GM12878 (cell line): ENCODE measurements around the gene FARSB.

ENCODE experiments used
- ATF2 ChIP-seq: IDR thresholded peaks from 2 replicates; pipeline ENCODE4 v1.6.1; 2012; ENCODE audit warnings: low read length, inconsistent platforms
- BHLHE40 ChIP-seq, 2 experiments: fragments of 450-650 bp in 1 of 2; IDR thresholded peaks; 2 replicates each; pipeline ENCODE4 v1.6.1; 2011 to 2017; ENCODE audit warnings: low read depth in 2 of 2, borderline replicate concordance in 1 of 2, improper control_type of control experiment in 1 of 2, low read length in 1 of 2, mild to moderate bottlenecking in 1 of 2
- CBX5 ChIP-seq: sonication (generic); IDR thresholded peaks from 2 replicates; pipeline ENCODE4 v1.6.1; 2016; ENCODE audit warnings: low read depth, moderate library complexity, mild to moderate bottlenecking, inconsistent platforms
- CREB1 ChIP-seq: IDR thresholded peaks from 2 replicates; pipeline ENCODE4 v1.6.1; 2012; ENCODE audit warnings: low read depth, mild to moderate bottlenecking, inconsistent platforms
- CTCF ChIP-seq, 3 experiments: IDR thresholded peaks in 2 of 3; conservative IDR thresholded peaks in 1 of 3; 2 replicates each; pipeline ENCODE4 v1.5.1; 2011; ENCODE audit warnings: low read depth in 3 of 3, low read length in 3 of 3, mild to moderate bottlenecking in 3 of 3, control low read depth in 2 of 3, moderate library complexity in 2 of 3, inconsistent platforms in 1 of 3, mixed read lengths in 1 of 3; ENCODE audit not compliant: control insufficient read depth in 2 of 3, insufficient read depth in 1 of 3; ENCODE audit errors: extremely low read depth in 1 of 3
- EP300 ChIP-seq, 2 experiments: fragments of 150-350 bp in 1 of 2; IDR thresholded peaks; 2 replicates each; pipeline ENCODE4 v1.6.1; 2011 to 2012; ENCODE audit warnings: low read depth in 2 of 2, low read length in 2 of 2, borderline replicate concordance in 1 of 2, improper control_type of control experiment in 1 of 2, inconsistent platforms in 1 of 2; ENCODE audit not compliant: control insufficient read depth in 1 of 2
- ESRRA ChIP-seq: IDR thresholded peaks from 2 replicates; pipeline ENCODE4 v1.6.1; 2012; ENCODE audit warnings: mild to moderate bottlenecking, low read length, improper control_type of control experiment
- EZH2 ChIP-seq: IDR thresholded peaks from 2 replicates; pipeline ENCODE4 v1.6.1; 2012; ENCODE audit warnings: low read depth, mild to moderate bottlenecking, control low read depth, inconsistent platforms, low read length, borderline replicate concordance; ENCODE audit not compliant: control insufficient read depth
- HDGF ChIP-seq: fragments of 450-650 bp; IDR thresholded peaks from 2 replicates; pipeline ENCODE4 v1.6.1; 2016; ENCODE audit warnings: antibody characterized with exemption
- POLR2A ChIP-seq: IDR thresholded peaks from 2 replicates; pipeline ENCODE4 v1.6.1; 2011; ENCODE audit warnings: low read depth, mild to moderate bottlenecking, low read length
- REST ChIP-seq: IDR thresholded peaks from 2 replicates; pipeline ENCODE4 v1.6.1; 2012; ENCODE audit warnings: mild to moderate bottlenecking, low read depth, low read length
- TF ChIP-seq, protein P1 (sequence below): fragments of 450-650 bp; IDR thresholded peaks from 2 replicates; pipeline ENCODE4 v1.6.1; 2017; ENCODE audit warnings: mild to moderate bottlenecking, moderate library complexity
- TF ChIP-seq, protein P2 (sequence below): IDR thresholded peaks from 2 replicates; pipeline ENCODE4 v1.6.1; 2011; ENCODE audit warnings: low read depth, mild to moderate bottlenecking, low read length, moderate library complexity, borderline replicate concordance; ENCODE audit errors: extremely low read depth

- TF ChIP-seq CTCF (IDR thresholded peaks at IDR 0.05 in 2 of 3, conservative IDR thresholded peaks at IDR 0.05 in 1 of 3; ENCODE audit: control insufficient read depth in 2 of 3, extremely low read depth in 1 of 3, insufficient read depth in 1 of 3, low read depth in 3 of 3, low read length in 3 of 3) (no peak), BHLHE40 (IDR thresholded peaks at IDR 0.05; ENCODE audit: borderline replicate concordance in 1 of 2, low read depth in 2 of 2, low read length in 1 of 2) (no peak), POLR2A (no peak), ESRRA (no peak), ATF2 (no peak), CBX5 (no peak), EP300 (IDR thresholded peaks at IDR 0.05; ENCODE audit: borderline replicate concordance in 1 of 2, control insufficient read depth in 1 of 2, low read depth in 2 of 2, low read length in 2 of 2) (no peak), REST (no peak), CREB1 (no peak), HDGF (no peak), EZH2 (no peak)
- TF ChIP-seq, protein P1, sequence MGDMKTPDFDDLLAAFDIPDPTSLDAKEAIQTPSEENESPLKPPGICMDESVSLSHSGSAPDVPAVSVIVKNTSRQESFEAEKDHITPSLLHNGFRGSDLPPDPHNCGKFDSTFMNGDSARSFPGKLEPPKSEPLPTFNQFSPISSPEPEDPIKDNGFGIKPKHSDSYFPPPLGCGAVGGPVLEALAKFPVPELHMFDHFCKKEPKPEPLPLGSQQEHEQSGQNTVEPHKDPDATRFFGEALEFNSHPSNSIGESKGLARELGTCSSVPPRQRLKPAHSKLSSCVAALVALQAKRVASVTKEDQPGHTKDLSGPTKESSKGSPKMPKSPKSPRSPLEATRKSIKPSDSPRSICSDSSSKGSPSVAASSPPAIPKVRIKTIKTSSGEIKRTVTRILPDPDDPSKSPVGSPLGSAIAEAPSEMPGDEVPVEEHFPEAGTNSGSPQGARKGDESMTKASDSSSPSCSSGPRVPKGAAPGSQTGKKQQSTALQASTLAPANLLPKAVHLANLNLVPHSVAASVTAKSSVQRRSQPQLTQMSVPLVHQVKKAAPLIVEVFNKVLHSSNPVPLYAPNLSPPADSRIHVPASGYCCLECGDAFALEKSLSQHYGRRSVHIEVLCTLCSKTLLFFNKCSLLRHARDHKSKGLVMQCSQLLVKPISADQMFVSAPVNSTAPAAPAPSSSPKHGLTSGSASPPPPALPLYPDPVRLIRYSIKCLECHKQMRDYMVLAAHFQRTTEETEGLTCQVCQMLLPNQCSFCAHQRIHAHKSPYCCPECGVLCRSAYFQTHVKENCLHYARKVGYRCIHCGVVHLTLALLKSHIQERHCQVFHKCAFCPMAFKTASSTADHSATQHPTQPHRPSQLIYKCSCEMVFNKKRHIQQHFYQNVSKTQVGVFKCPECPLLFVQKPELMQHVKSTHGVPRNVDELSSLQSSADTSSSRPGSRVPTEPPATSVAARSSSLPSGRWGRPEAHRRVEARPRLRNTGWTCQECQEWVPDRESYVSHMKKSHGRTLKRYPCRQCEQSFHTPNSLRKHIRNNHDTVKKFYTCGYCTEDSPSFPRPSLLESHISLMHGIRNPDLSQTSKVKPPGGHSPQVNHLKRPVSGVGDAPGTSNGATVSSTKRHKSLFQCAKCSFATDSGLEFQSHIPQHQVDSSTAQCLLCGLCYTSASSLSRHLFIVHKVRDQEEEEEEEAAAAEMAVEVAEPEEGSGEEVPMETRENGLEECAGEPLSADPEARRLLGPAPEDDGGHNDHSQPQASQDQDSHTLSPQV, result no peak
- TF ChIP-seq, protein P2, sequence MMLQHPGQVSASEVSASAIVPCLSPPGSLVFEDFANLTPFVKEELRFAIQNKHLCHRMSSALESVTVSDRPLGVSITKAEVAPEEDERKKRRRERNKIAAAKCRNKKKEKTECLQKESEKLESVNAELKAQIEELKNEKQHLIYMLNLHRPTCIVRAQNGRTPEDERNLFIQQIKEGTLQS, result no peak
These were observed 12.8 kb downstream of the FARSB start for GRCh38 chr2:222643134-222643533.
